ENCODE measurements around the gene ING5.

ING5 gene

GRCh38 chr2:241774419-241775222 is 72.8 kb downstream of the ING5 start:
- in situ Hi-C loops (cut with MboI; ENCODE audit: low sequenced_read_pairs) = no loop called here

GRCh38 chr2:241775223-241776177 is 73.7 kb downstream of the ING5 start:
- in situ Hi-C loops (cut with MboI; ENCODE audit: low sequenced_read_pairs) = no loop called here

- in situ Hi-C loops (cut with MboI; ENCODE audit: low sequenced_read_pairs) = no loop called here
Measured at GRCh38 chr2:241776336-241777169, 74.7 kb downstream of the ING5 start, which contains the start of gene GAL3ST2. Gene GAL3ST2 (plus strand): TSS chr2:241776822. CDS start chr2:241776956, 134 bp downstream.

GRCh38 chr2:241777170-241777685 is 75.4 kb downstream of the ING5 start:
- in situ Hi-C loops (cut with MboI; ENCODE audit: low sequenced_read_pairs) = no loop called here

GRCh38 chr2:241777686-241778627 is 76.1 kb downstream of the ING5 start:
- in situ Hi-C loops (cut with MboI; ENCODE audit: low sequenced_read_pairs) = no loop called here
